ENCODE data around the gene REXO1. TPM values are rescaled to one million over a fixed set of nuclear protein-coding genes. Genes with fewer than 3 reads are reported as not detected.

The REXO1 gene, protein sequence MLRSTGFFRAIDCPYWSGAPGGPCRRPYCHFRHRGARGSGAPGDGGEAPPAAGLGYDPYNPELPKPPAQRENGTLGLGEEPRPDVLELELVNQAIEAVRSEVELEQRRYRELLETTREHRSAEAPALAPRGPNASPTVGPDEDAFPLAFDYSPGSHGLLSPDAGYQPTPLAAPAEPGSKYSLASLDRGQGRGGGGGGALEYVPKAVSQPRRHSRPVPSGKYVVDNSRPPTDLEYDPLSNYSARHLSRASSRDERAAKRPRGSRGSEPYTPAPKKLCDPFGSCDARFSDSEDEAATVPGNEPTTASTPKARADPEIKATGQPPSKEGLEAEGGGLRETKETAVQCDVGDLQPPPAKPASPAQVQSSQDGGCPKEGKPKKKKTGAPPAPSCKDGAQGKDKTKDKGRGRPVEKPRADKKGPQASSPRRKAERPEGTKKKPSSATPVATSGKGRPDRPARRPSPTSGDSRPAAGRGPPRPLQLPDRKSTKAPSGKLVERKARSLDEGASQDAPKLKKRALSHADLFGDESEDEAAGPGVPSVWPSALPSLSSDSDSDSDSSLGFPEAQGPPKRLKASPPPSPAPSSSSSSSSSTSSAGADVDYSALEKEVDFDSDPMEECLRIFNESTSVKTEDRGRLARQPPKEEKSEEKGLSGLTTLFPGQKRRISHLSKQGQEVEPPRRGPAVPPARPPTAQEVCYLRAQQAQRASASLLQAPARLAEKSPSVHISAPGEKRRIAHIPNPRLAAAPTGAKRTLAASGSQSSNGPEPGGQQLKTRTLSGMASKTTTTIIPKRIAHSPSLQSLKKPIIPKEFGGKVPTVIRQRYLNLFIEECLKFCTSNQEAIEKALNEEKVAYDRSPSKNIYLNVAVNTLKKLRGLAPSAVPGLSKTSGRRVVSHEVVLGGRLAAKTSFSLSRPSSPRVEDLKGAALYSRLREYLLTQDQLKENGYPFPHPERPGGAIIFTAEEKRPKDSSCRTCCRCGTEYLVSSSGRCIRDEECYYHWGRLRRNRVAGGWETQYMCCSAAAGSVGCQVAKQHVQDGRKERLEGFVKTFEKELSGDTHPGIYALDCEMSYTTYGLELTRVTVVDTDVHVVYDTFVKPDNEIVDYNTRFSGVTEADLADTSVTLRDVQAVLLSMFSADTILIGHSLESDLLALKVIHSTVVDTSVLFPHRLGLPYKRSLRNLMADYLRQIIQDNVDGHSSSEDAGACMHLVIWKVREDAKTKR
- total RNA-seq: 7.5 and 8.5 TPM in 2 replicates

DNA sequence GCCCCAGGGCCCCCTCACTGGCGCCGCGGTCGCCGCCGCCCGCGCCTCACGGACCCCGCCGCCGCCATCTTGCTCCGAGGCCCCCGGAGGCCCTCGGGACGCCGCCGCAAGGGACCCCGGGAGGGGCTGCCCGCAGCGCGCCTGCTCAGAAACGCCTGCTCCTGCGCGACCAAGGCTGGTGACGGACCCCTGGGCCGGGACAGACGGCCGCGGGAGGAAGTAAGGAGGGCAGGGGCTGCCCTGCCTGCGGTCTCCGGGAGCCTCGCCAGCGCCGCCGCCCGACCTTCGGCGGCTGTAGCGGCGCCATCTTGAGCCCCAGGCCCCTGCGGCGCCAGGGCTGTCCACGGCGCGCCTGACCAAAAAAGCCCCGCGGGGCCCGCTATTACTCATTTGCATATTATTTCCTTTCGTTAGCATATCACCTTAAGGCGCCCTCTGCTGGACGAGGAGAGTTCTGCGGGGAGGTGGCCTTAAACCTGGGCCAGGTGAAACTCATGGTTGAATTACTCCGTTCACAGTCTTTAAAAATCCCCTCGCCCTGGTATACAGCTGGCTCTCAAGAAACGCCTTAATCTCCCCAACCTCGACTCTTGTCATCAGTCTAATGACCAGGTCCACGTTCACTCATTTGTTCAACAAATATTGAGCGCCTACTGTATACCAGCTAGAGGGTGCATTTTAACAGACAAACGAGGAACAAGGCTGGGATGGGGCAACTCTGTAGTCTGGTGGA lies at the start of gene REXO1:
Gene REXO1, minus strand, starts transcription at position 85 of the 733 bp plus-strand sequence. CDS start 125 bp downstream, outside the sequence.

DNA sequence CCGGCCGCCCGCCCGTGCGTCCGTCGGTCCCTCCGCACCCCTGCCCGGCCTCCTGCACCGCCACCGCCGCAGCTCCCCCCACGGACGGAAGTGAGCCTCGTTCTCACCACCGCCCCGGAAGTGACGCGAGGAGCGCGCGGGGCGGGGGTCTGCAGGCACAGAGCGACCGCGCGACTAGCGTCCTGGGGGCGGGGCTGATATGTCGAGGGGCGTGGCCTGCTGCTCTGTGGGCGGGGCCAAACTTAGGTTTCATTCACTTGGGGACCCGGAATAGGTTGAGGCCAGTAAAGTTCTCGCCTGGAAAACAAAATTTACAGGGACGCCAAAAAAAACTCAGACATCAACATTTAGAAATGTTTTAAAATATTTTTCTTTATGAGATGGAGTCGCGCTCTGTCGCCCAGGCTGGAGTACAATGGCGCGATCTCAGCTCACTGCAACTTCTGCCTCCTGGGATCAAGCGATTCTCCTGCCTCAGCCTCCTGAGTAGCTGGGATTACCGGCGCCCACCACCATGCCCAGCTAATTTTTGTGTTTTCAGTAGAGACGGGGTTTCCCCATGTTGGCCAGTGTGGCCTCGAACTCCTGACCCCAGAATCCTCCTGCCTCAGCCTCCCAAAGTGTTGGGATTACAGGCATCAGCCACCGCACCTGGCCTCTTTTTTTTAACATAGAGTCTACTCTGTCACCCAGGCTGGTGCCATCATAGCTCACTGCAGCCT lies 37.3 kb upstream of the REXO1 start, which contains the start of gene ABHD17A:
Gene ABHD17A, minus strand, starts transcription at position 99 of the 722 bp plus-strand sequence. CDS start 3,930 bp downstream, outside the sequence.

DNA sequence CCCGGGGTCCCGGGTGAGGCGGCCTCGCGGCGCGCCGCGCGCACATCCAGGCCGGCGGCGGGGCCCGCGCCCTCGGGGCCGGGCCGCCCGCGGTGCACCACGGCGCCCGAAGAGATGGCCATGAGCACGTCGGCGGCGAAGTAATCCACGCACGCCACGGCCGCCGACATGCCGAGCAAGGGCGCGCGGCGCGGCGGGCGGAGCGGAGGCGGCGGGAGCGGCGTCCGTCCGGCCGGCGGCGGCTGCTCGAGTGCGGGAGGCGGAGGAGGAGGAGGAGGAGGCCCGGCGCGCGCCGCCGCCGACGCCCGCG lies 15.0 kb upstream of the REXO1 start, which contains the start of gene KLF16:
Gene KLF16, minus strand, starts transcription at position 252 of the 310 bp plus-strand sequence. Its CDS starts 82 bp downstream, at position 170.

DNA sequence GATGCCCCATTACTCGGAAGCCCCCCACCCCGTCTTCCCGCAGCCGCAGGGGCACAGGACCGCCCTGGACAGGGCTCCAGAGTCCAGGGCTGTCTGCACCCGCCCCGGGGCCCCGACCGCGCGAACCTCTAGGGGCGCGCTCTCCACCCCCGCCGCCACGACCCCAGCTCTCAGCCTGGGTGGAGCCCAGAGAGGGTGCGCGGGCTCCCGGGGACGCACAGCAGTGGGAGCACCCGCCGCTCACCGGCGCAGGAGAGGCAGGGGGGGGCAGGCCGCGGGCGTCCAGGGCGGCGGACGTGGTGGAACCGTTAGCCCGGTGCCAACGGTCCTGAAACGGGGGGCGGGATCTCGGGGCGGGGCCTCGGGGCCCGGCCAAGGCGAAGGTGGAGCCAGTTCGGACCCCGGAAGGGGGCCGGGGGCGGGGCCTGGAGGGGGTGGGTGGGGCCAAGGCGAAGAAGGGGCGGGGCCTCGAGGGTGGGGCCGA lies 36.3 kb downstream of the REXO1 start, which contains the start of gene ATP8B3:
Gene ATP8B3, minus strand, starts transcription at position 335 of the 484 bp plus-strand sequence. CDS start 540 bp downstream, outside the sequence.

Other genes with a start within 250 kb of the REXO1 start
- 41.1 and 46.9 TPM in 2 replicates for gene UQCR11, start 243.0 kb downstream of the REXO1 start, total RNA-seq
- 64.4 and 66.6 TPM in 2 replicates for gene TCF3, start 195.9 kb downstream of the REXO1 start, total RNA-seq
- not detected in 2 replicates for gene ONECUT3, start 95.0 kb downstream of the REXO1 start, total RNA-seq
- gene ATP8B3, start 36.2 kb downstream of the REXO1 start, total RNA-seq: 3.2 and 3.3 TPM in 2 replicates
- 8.8 and 10.7 TPM in 2 replicates for gene KLF16, start 15.1 kb upstream of the REXO1 start, total RNA-seq
- gene ABHD17A, start 37.0 kb upstream of the REXO1 start, total RNA-seq: 81.1 and 88.8 TPM in 2 replicates
- 4.9 and 5.3 TPM in 2 replicates for gene ADAT3, start 56.9 kb upstream of the REXO1 start, total RNA-seq
- gene SCAMP4, start 56.9 kb upstream of the REXO1 start, total RNA-seq: 112 and 131 TPM in 2 replicates
- 32.7 and 39.0 TPM in 2 replicates for gene CSNK1G2, start 92.7 kb upstream of the REXO1 start, total RNA-seq
- 91.3 and 97.8 TPM in 2 replicates for gene BTBD2, start 167.2 kb upstream of the REXO1 start, total RNA-seq
- gene MKNK2, start 202.8 kb upstream of the REXO1 start, total RNA-seq: 86.6 and 102 TPM in 2 replicates
- gene MOB3A, start 247.8 kb upstream of the REXO1 start, total RNA-seq: 31.0 and 34.4 TPM in 2 replicates
- 0.62 and 1.3 TPM in 2 replicates for gene IZUMO4, start 248.4 kb upstream of the REXO1 start, total RNA-seq